Hair follicle dermal papilla cell (primary cell): ENCODE results near the gene EVPL. TPM values are rescaled to one million over a fixed set of nuclear protein-coding genes. Genes with fewer than 3 reads are reported as not detected.

Source experiments
- total RNA-seq: library from RNA; depleted of rRNA; stranded (reverse); fragments of >200 nt; gene quantifications from 2 replicates; pipeline ENCODE4 v1.2.3, GENCODE V29; 2012

EVPL gene
- under 0.01 TPM in 1 of 2 replicates, not detected in the other for total RNA-seq

GRCh38 chr17:76027159-76027839, at the start of gene EVPL:
Gene EVPL, minus strand, starts transcription at chr17:76027306. Its CDS starts 108 bp downstream, at chr17:76027198.

DNA sequence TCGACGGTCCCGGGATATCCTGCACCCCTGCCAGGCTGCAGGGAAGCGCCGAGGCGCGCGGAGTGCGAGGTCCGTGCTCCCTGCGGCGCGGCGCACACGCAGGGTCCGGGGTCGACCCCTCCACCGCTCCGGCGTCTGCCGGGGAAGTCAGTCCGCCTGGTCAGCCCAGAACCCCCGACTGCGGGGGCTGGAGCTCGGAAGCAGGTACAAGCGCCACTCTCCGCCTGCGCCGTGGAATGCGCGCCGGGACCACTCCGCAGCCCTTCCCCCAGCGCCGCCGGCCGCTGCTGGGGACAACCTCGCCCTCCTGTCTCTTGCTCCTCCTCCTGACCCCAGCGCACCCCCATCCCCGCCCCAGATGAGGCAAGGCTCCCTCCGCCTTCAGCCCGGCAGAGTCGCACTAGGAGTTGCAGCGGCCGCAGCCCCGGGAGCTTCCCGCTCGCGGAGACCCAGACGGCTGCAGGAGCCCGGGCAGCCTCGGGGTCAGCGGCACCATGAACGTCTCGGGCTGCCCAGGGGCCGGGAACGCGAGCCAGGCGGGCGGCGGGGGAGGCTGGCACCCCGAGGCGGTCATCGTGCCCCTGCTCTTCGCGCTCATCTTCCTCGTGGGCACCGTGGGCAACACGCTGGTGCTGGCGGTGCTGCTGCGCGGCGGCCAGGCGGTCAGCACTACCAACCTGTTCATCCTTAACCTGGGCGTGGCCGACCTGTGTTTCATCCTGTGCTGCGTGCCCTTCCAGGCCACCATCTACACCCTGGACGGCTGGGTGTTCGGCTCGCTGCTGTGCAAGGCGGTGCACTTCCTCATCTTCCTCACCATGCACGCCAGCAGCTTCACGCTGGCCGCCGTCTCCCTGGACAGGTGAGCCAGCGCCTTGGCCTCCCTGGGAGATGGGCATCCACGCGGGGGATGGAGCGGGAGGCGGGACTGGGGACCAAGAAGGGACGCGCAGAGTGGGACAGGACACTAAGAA, 47.6 kb upstream of the EVPL start, which contains the start of gene GALR2:
TSS of gene GALR2 (plus strand) at position 392 of the 974 bp plus-strand sequence. CDS start at position 495, 103 bp downstream.

GRCh38 chr17:76072148-76072858, 45.2 kb upstream of the EVPL start, which contains the start of gene SRP68:
Gene SRP68, minus strand, starts transcription at chr17:76072517. Its CDS starts 26 bp downstream, at chr17:76072491.

GRCh38 chr17:76000755-76001521, 26.2 kb downstream of the EVPL start, which contains the start of gene CDK3:
Gene CDK3, plus strand, starts transcription at chr17:76000855. Its CDS starts 571 bp downstream, at chr17:76001426.

GRCh38 chr17:75978938-75979704, 48.0 kb downstream of the EVPL start, which contains the start of the genes ACOX1 and TEN1:
Gene ACOX1, minus strand, starts transcription at chr17:75979166. Its CDS starts 93 bp downstream, at chr17:75979073.
Gene TEN1, plus strand, starts transcription at chr17:75979240. Its CDS starts 6,953 bp downstream, at chr17:75986193.

Other genes starting within 250 kb of the EVPL start
- gene UNK, start 242.5 kb downstream of the EVPL start, total RNA-seq: 26.0 and 28.1 TPM in 2 replicates
- 0.97 and 1.2 TPM in 2 replicates for gene UNC13D, start 182.9 kb downstream of the EVPL start, total RNA-seq
- 26.8 and 28.2 TPM in 2 replicates for gene WBP2, start 172.0 kb downstream of the EVPL start, total RNA-seq
- 35.9 and 40.7 TPM in 2 replicates for gene TRIM47, start 148.7 kb downstream of the EVPL start, total RNA-seq
- 33.2 and 39.1 TPM in 2 replicates for gene TRIM65, start 130.4 kb downstream of the EVPL start, total RNA-seq
- gene MRPL38, start 122.4 kb downstream of the EVPL start, total RNA-seq: 28.7 and 30.1 TPM in 2 replicates
- 7.8 and 10.7 TPM in 2 replicates for gene FBF1, start 86.3 kb downstream of the EVPL start, total RNA-seq
- gene ACOX1, start 48.1 kb downstream of the EVPL start, total RNA-seq: 67.9 and 72.0 TPM in 2 replicates
- gene TEN1, start 48.1 kb downstream of the EVPL start, total RNA-seq: 22.9 and 27.3 TPM in 2 replicates
- 0.97 and 1.7 TPM in 2 replicates for gene CDK3, start 26.5 kb downstream of the EVPL start, total RNA-seq
- 29.2 and 31.0 TPM in 2 replicates for gene SRP68, start 45.2 kb upstream of the EVPL start, total RNA-seq
- gene GALR2, start 47.5 kb upstream of the EVPL start, total RNA-seq: not detected in 2 replicates
- not detected in 2 replicates for gene ZACN, start 51.9 kb upstream of the EVPL start, total RNA-seq
- gene EXOC7, start 76.5 kb upstream of the EVPL start, total RNA-seq: 127 and 129 TPM in 2 replicates
- not detected in 2 replicates for gene FOXJ1, start 113.9 kb upstream of the EVPL start, total RNA-seq
- gene RNF157, start 213.2 kb upstream of the EVPL start, total RNA-seq: 6.4 and 8.0 TPM in 2 replicates
- 3.4 and 4.7 TPM in 2 replicates for gene UBALD2, start 238.0 kb upstream of the EVPL start, total RNA-seq